T-helper 1 cell treated with Interleukin-12 subunit alpha and Interleukin-12 subunit beta and Interleukin-4 antibody, amounts not matched to agents 30 ng/mL and 1 ng/mL, for 36 hours (primary cell): ENCODE results near the gene NAT8L. TPM values are rescaled to one million over a fixed set of nuclear protein-coding genes. Genes with fewer than 3 reads are reported as not detected.

Experiments
- intact Hi-C: fragments of 100-400 bp; cut with micrococcal nuclease; formaldehyde crosslinking; loops from one replicate; pipeline ENCODE4 v1.15.1; 2024
- total RNA-seq: library from RNA; stranded (reverse); gene quantifications from 2 replicates; pipeline ENCODE4 v1.2.3, GENCODE V29; 2022

Gene NAT8L
- total RNA-seq, 1 donor from 2014 or later, result 5.2 TPM

- intact Hi-C loops, result no loop called here
Observed at GRCh38 chr4:2062808-2063524, 3.8 kb downstream of the NAT8L start.

- intact Hi-C loops, result no loop called here
Observed at GRCh38 chr4:2063557-2064275, 4.6 kb downstream of the NAT8L start.

- intact Hi-C loops, result no loop called here
Observed at GRCh38 chr4:2064276-2064991, 5.3 kb downstream of the NAT8L start.

- intact Hi-C loops, result no loop called here
Observed at GRCh38 chr4:2065106-2065930, 6.2 kb downstream of the NAT8L start.

GRCh38 chr4:2066011-2066551 is 7.0 kb downstream of the NAT8L start:
- intact Hi-C loops, result no loop called here

DNA sequence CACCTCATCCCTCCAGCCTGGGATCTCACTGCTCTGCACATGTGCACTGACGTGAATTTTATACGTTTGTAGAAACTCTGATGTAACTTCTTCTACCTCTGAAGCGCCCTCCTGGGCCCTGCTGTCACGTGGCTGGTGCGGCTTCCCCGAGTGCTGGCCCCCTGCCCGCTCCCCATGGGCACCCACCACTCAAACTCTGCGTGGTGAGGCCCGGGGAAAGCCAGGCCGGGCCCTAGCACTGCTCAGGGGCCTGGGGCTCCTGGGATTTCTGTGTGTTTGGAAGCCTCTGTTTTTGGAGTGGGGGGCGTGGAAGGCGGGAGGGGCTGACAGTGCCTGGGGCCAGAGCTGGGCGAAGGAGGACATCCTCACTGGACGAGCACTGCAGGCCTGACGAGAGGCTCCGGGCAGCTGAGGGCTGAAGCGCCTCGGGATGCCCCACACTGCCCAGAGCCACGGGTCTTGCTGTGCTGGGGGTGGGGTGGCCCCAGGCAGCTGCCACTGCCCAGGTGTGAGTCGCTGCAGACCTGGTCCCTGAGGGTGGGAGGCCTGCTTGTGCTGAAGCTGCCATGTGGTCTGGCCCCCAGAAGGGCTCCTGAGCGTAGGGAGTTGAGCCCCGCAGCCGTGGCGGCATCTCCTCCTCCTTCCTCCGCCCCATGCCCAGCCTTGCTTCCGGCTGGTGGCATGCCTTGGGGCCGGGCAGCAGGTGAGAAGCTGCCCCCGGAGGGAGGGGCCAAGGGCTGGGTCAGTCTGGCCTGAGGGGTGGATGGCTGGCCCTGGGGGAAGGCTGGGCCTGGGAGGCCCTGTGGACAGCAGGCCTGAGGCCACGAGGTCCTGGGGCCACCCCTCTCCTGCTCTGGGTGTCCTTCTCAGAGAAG is 7.7 kb downstream of the NAT8L start:
- intact Hi-C loops, result no loop called here

DNA sequence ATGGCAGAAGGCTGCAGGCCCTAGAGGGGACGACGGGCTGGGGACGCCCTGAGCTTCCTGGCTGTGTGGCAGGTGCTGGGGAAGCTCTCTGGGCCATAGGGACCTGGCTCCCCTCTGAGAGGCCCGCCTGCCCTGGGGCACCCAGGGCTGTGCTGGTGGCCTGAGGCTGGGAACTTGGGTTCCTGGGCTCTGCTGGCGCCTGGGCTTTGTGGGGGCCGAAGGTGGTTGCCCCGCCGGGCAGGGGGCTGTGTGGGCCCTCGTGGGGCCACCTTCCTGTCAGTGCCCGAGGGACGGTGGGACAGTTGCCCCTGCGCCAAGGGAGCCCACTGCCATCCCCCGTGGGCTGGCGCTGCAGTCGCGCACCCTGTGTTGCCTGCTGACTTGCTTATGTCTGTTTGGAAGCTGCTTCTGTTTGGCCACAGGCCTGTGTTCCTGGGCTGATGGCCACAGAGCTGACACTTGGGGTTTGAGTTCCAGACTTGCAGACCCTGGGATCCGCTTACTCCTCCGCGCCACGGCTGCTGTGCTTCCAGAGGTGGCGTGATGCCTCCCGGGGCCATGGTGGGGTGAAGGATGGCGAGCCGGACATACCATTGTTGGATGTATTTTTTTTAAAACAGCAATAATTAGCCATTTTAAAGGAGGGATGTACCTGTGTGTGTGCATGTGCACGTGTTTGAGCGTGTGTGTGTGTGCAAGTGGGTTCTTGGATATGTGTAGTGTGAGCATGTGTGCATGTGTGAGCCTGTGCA is 8.5 kb downstream of the NAT8L start:
- intact Hi-C loops, result no loop called here

GRCh38 chr4:2068198-2068470 is 9.0 kb downstream of the NAT8L start:
- intact Hi-C loops, result no loop called here

GRCh38 chr4:2068566-2068965 is 9.4 kb downstream of the NAT8L start:
- intact Hi-C loops, result no loop called here

DNA sequence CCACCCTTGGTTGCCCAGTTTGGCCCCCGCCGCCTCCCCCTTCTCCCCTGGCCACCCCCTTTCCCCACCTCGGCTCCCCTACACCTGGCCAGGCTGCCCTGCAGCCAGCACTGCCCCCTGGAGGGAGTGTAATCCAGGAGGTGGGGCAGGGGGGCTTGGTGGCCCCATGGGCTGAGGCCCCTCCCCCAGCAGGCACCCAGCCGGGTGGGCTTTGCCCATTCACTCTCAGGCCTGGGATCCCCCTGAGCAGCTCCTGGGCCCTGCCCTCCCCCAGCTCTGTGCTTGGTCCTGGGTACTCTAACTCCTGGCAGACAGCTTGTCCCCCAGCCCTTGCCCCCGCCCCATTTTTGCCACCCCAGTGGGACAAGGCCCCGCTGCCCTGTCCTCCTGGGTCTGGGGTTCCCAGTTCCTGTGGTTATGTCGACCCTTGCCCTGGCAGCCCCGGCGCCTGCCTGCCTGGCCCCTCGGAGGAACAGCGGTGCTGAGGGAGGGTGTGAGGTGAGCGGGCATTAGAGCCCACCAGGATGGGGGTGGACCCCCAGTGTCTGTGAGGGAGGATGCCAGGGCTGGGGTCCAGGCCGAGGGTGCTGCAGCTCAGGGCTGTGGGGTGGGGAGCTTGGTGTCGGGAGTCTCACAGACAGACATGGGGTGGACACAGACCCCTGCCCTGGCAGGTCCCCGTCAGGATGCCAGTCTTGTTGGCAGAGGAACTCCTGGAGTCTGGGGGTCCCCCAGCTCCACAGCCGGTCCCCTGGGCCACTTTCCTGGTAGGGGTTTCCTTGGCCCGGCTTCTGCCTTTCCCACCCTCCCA is 10.2 kb downstream of the NAT8L start:
- intact Hi-C loops, result no loop called here

DNA sequence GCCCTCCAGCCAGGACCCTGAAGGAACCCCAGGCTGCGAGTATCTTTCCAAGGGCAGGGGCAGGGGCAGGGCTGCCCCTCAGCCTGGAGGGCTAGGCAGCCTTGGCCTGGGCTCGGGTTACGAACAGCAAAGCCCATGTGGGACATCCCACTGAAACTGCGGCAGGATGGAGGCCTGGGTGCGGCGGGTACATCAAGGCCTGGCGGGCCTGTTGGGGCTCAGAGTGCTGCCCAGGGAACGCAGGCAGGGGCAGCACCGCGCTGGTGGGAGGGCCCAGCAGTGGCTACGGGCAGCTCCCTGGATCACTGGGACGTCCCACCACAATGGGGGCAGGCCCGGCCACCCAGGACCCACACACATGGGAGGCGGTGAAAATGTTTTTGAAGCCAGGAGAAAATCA is 10.9 kb downstream of the NAT8L start:
- intact Hi-C loops, result no loop called here

DNA sequence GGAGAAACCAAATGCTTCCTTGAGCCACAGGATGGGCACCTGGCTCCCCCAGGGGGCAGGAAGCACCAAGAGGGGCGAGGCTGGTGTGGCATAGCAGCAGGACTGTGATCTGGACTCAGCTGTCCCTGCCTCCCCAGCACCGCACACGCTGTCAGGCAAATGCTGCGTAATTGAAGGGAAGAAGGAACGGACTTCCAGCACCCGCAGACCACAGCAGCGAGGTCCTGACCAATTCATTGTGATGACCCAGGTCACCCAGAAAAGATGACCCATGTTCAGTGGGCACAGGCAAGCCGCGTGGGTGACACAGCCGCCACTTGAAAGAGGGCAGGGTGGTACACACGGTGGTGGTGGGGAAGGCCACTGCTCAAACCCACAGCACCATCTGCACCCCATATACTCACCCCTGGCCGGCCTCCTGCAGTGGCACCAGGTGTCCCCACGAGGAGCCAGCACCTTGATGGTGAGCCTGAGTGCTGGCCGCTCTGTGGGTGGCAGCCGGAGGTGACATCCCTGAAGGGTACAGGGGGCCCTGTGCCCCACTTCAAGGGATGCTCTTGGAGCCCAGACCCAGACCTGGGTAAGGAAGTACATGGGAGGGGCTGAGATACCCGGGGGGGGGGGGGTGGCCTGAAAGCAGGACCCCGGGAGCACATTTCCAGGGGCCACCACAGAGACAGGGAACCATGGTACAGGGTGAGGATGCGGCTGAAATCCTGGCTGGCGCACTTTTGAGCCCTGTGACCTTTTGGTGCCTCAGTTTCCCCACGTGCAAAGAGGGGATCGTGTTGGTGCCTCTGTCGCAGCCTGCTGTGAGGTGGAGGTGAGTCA is 11.5 kb downstream of the NAT8L start:
- intact Hi-C loops, result no loop called here

DNA sequence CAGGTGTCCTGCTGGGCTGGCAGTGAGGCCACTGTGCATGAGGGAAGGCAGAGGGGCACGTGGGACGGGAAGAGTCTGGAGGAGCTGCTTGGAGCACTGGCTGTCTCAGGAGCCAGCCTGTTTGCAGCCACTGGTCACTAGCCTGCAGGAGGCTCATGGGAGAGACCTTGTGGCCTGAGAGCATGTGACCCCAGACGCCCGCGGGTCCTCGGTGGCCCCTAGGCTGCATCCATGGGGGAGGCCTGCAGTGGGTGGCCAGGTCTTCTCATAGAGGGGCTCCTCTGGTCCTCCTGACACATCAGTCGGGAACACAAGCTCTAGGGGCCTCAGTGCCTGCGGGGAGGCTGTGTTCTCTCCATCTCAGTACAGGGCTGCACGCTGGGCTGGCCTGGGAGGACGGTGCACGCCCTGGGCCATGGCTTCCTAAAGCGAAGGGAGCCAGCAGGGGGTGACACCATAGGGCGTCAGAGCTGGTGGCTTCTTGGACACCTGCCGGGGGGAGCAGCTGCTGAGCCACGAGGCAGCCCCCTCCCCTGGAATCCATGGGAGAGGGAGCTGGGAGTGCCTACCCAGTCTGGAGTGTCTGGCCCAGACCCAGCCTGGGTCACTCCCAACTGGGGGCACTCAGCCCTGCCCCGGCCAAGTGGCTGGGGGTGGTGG is 12.3 kb downstream of the NAT8L start:
- intact Hi-C loops, result no loop called here

- intact Hi-C loops, result no loop called here
Observed at GRCh38 chr4:2071912-2072867, 13.1 kb downstream of the NAT8L start.

DNA sequence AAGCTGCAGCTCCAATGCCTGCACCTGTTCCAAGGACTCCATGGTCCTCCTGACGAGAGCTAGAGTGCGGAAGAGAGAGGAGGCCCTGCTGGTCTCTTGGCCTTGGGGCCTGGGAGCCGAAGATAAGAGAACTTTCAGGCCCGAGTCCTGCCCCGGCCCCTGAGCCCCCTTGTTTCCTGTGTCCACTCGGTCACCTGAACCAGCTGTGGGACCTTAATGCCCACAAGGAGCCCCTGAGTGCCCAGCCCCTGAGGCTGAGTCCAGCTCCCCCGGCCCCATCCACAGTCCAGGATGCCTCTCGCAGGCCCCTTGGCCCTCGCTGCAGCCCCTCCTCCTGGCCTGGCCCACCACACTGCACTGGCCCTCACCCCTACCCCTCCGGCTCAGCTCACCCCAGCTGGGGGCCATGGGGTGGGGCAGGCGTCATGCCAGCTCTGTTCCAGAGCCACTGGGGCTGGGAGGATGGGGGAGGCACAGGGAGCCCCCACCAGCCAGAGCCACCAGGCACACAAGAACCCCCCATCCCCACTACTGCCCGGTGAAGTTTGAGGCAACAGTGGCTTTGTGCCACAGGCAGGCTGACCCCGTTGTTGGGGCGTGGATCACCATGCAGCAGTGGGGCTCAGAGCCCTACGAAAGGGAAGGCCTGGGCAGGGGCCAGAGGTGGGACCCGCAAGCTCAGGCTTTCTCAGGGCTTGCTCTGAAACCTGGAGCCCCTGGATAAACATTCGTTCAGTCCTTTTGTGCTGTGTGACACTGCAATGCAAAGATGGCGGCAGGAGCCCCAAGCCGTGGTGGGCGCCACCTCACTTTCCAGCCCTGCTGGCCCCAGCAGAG is 14.1 kb downstream of the NAT8L start:
- intact Hi-C loops, result no loop called here
